Bronchial epithelial cell (primary cell): Measurements from ENCODE around the gene MAP4K4. TPM values are rescaled to one million over a fixed set of nuclear protein-coding genes. Genes with fewer than 3 reads are reported as not detected.

ENCODE experiments used
- DNase-seq: peaks from one replicate; pipeline ENCODE4 v3.0.0-alpha.2; 2010; ENCODE audit warnings: low read depth
- FAIRE-seq: peaks from 2 replicates; lab custom pipeline; 2011; peaks lifted over from hg19 to GRCh38; lab: Jason Lieb, UNC
- H3K27me3 ChIP-seq: 2 replicates; pipeline ENCODE4 v1.5.1; 2011; ENCODE audit warnings: low read length; ENCODE audit not compliant: control insufficient read depth, insufficient read depth
- H3K36me3 ChIP-seq: 2 replicates; pipeline ENCODE4 v1.5.1; 2011; ENCODE audit warnings: low read length; ENCODE audit not compliant: control insufficient read depth, insufficient read depth
- H3K4me3 ChIP-seq: 2 replicates; pipeline ENCODE4 v1.5.1; 2011; ENCODE audit warnings: mild to moderate bottlenecking, low read depth, low read length, control low read depth
- CTCF ChIP-seq: IDR thresholded peaks from 2 replicates; pipeline ENCODE4 v1.5.1; 2011; ENCODE audit warnings: mild to moderate bottlenecking, moderate library complexity, low read length, control low read depth, inconsistent platforms; ENCODE audit not compliant: insufficient read depth, severe bottlenecking
- total RNA-seq: library from RNA; depleted of rRNA; stranded (reverse); fragments of >200 nt; gene quantifications from 2 replicates; pipeline ENCODE4 v1.2.1, GENCODE V29; 2014

The MAP4K4 gene
- total RNA-seq, 1 donor from 2014 or later: 81.1 TPM

DNA sequence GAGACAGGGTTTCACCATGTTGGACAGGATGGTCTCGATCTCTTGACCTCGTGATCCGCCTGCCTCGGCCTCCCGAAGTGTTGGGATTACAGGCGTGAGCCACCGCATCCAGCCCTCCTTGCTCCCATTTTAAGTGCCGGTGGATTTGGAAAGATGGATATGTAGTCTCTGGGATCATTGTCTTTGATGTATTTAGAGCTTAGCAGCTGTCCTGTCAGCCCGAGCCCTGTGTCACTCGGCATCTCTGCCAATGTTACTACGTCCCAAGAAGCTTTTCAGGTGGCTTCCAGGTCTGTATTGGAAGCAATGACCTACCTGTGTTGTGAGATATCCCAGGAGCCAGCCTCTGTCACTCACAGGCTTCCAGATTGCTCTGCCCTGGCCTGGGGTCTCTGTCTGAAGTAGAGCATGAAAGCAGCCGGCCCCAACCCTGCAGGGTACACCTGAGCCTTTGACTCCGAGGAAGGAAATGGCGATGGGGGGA, 35.3 kb downstream of the MAP4K4 start:
- Histone ChIP-seq H3K36me3 (no peaks in the 10 kb centered on the region), H3K4me3 (no peak overlapping the region), H3K27me3 (no peaks in the 10 kb centered on the region)
- FAIRE-seq (no peak), DNase-seq (no peak)
- TF ChIP-seq CTCF: no peak

- TF ChIP-seq CTCF: no peak
- DNase-seq (no peak), FAIRE-seq (no peak)
- no peaks in the 10 kb centered on the region for H3K27me3 ChIP-seq
- no peak overlapping the region for H3K4me3 ChIP-seq
- H3K36me3 ChIP-seq: no peaks in the 10 kb centered on the region
Measured at GRCh38 chr2:101733257-101733993, 35.9 kb downstream of the MAP4K4 start.

DNA sequence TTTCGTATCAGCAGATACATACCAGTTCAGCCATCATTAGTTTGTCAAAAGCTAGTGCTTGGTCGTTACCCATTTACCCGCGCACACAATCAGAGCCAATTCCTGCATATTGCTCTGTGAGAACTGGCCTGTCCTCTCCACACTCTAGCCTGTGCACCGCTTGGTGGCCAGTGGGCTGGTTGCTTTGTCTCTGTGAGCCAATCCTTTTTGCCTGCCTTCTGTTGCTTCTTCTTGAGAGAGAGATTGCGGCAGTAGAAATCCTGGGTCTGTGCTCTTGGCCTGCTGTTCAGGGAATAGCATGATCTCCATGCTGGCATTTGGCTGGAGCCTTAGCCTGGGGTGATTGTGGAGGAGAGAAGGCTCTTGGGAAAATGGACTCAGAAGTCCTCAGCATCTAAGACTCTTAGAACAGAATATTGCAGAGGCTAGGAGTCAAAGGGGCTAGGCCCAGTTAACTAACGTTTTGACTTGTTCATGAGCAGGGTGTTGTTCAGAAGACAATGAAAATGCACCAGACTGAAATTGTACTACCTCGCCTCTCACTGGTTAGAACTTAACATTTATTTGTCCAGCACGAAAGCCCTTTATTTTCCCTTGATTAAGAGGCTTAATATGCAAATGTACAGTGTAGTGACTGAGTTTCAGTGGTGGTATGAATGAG, 37.1 kb downstream of the MAP4K4 start:
- no peaks in the 10 kb centered on the region for H3K27me3 ChIP-seq
- TF ChIP-seq CTCF: no peak
- FAIRE-seq (no peak), DNase-seq (no peak)
- H3K36me3 ChIP-seq: no peaks in the 10 kb centered on the region
- H3K4me3 ChIP-seq: no peak overlapping the region

- DNase-seq: no peak
- Histone ChIP-seq H3K27me3 (no peaks in the 10 kb centered on the region), H3K36me3 (no peaks in the 10 kb centered on the region), H3K4me3 (no peak overlapping the region)
- no peak for TF ChIP-seq CTCF
- no peak for FAIRE-seq
Measured at GRCh38 chr2:101735166-101735533, 37.6 kb downstream of the MAP4K4 start.

DNA sequence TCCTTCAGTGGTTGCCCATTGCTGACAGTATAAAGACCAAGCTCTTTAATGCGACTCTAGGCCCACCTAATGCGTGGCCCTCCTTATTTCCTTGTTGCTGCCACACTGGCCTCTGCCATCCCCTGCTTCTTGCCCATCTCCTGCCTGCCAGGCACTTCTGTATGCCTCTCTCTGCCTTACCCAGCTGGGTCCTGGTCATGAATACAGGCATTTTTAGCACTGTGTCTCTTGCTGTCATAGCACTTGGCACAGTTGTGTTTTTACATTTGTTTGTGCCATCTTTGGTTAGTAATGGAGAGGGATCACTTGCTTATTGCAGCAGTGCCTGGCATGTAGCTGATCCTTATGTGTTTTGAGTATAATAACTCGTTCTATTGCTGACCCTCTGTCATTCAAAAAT, 38.7 kb downstream of the MAP4K4 start:
- TF ChIP-seq CTCF: no peak
- Histone ChIP-seq H3K36me3 (no peaks in the 10 kb centered on the region), H3K4me3 (no peak overlapping the region), H3K27me3 (no peaks in the 10 kb centered on the region)
- DNase-seq: no peak
- FAIRE-seq: no peak

- no peak for TF ChIP-seq CTCF
- Histone ChIP-seq H3K36me3 (no peaks in the 10 kb centered on the region), H3K4me3 (no peak overlapping the region), H3K27me3 (no peaks in the 10 kb centered on the region)
- DNase-seq: peak; percentile 98
- FAIRE-seq: no peak
Measured at GRCh38 chr2:101736861-101737291, 39.4 kb downstream of the MAP4K4 start.
